Activated CD4-positive, alpha-beta memory T cell treated with anti-CD3 and anti-CD28 coated beads, Interleukin-2, amount 10 ng/mL, durations not matched to agents 7 days and 5 days (primary cell): ENCODE measurements around the gene TPMT. TPM values are rescaled to one million over a fixed set of nuclear protein-coding genes. Genes with fewer than 3 reads are reported as not detected.
"Not testable (repeated sequence)": the region's sequence is repeated elsewhere in the genome, so short reads cannot be mapped to it uniquely, and the experiment has no call there.

Experiments used
- CTCF ChIA-PET: fragments of 350-600 bp; sonication (Branson Sonifier 250); formaldehyde crosslinking; loops from one replicate; lab custom pipeline; 2021; ENCODE audit warnings: antibody characterized with exemption, inconsistent platforms; lab: Charles Lee
- POLR2A ChIA-PET: fragments of 350-600 bp; sonication (Branson Sonifier 250); formaldehyde crosslinking; loops from one replicate; lab custom pipeline; 2021; ENCODE audit warnings: antibody characterized with exemption; lab: Charles Lee
- DNase-seq: peaks from one replicate; pipeline ENCODE4 v3.0.0-alpha.2; 2020
- H3K27ac Mint-ChIP-seq: one replicate; pipeline ENCODE4 v1.8.0; 2021; ENCODE audit warnings: mild to moderate bottlenecking, mixed read lengths
- H3K27me3 Mint-ChIP-seq: one replicate; pipeline ENCODE4 v1.8.0; 2021; ENCODE audit warnings: mixed read lengths
- H3K36me3 Mint-ChIP-seq: one replicate; pipeline ENCODE4 v1.8.0; 2021; ENCODE audit warnings: low read depth, mixed read lengths
- H3K4me1 Mint-ChIP-seq: one replicate; pipeline ENCODE4 v1.8.0; 2021; ENCODE audit warnings: mixed read lengths
- H3K4me3 Mint-ChIP-seq: one replicate; pipeline ENCODE4 v1.8.0; 2021; ENCODE audit warnings: mild to moderate bottlenecking, mixed read lengths
- H3K9me3 Mint-ChIP-seq: one replicate; pipeline ENCODE4 v1.8.0; 2021; ENCODE audit warnings: mixed read lengths
- total RNA-seq, 2 experiments: library from RNA; stranded (reverse); gene quantifications; one replicate each; pipeline ENCODE4 v1.2.3, GENCODE V29; 2021

The TPMT gene
- total RNA-seq, 2 experiments from 2014 or later: 6.7 to 6.8 TPM

GRCh38 chr6:18177286-18177965 is 22.5 kb upstream of the TPMT start:
- POLR2A ChIA-PET: no interaction called here
- no peaks in the 10 kb centered on the region for H3K4me1 Mint-ChIP-seq
- H3K4me3 Mint-ChIP-seq: no peak overlapping the region
- DNase-seq: no peak
- CTCF ChIA-PET: no interaction called here
- no peaks in the 10 kb centered on the region for H3K27me3 Mint-ChIP-seq
- H3K27ac Mint-ChIP-seq: no peak overlapping the region
- peaks cover 32% of the 10 kb centered on the region for H3K36me3 Mint-ChIP-seq
- peaks cover 4% of the 10 kb centered on the region for H3K9me3 Mint-ChIP-seq

GRCh38 chr6:18176198-18176597 is 21.3 kb upstream of the TPMT start:
- H3K4me1 Mint-ChIP-seq, H3K27me3 Mint-ChIP-seq, H3K9me3 Mint-ChIP-seq, DNase-seq, POLR2A ChIA-PET, CTCF ChIA-PET, H3K4me3 Mint-ChIP-seq, H3K27ac Mint-ChIP-seq: not testable (repeated sequence)
- peaks cover 39% of the 10 kb centered on the region for H3K36me3 Mint-ChIP-seq

- H3K36me3 Mint-ChIP-seq: peaks cover 44% of the 10 kb centered on the region
- no peak overlapping the region for H3K27ac Mint-ChIP-seq
- CTCF ChIA-PET: no interaction called here
- H3K27me3 Mint-ChIP-seq: no peaks in the 10 kb centered on the region
- peaks cover 4% of the 10 kb centered on the region for H3K9me3 Mint-ChIP-seq
- no peak overlapping the region for H3K4me3 Mint-ChIP-seq
- H3K4me1 Mint-ChIP-seq: no peaks in the 10 kb centered on the region
- POLR2A ChIA-PET: no interaction called here
- no peak for DNase-seq
Measured at GRCh38 chr6:18171871-18172270, 17.0 kb upstream of the TPMT start.

GRCh38 chr6:18168264-18168663 is 13.4 kb upstream of the TPMT start:
- H3K4me3 Mint-ChIP-seq: no peak overlapping the region
- no peak for DNase-seq
- ChIA-PET POLR2A (no interaction called here), CTCF (no interaction called here)
- no peaks in the 10 kb centered on the region for H3K9me3 Mint-ChIP-seq
- peaks cover 27% of the 10 kb centered on the region for H3K36me3 Mint-ChIP-seq
- H3K4me1 Mint-ChIP-seq: no peaks in the 10 kb centered on the region
- H3K27me3 Mint-ChIP-seq: no peaks in the 10 kb centered on the region
- H3K27ac Mint-ChIP-seq: no peak overlapping the region

GRCh38 chr6:18166312-18167036 is 11.6 kb upstream of the TPMT start:
- H3K9me3 Mint-ChIP-seq: no peaks in the 10 kb centered on the region
- H3K4me3 Mint-ChIP-seq: no peak overlapping the region
- peaks cover 35% of the 10 kb centered on the region for H3K36me3 Mint-ChIP-seq
- no peaks in the 10 kb centered on the region for H3K27me3 Mint-ChIP-seq
- ChIA-PET POLR2A (no interaction called here), CTCF (no interaction called here)
- no peak overlapping the region for H3K27ac Mint-ChIP-seq
- H3K4me1 Mint-ChIP-seq: peaks cover 3% of the 10 kb centered on the region
- no peak for DNase-seq

GRCh38 chr6:18165751-18166150 is 10.9 kb upstream of the TPMT start:
- ChIA-PET POLR2A (no interaction called here), CTCF (no interaction called here)
- Mint-ChIP-seq H3K27me3 (no peaks in the 10 kb centered on the region), H3K4me1 (peaks cover 10% of the 10 kb centered on the region), H3K4me3 (no peak overlapping the region), H3K9me3 (no peaks in the 10 kb centered on the region), H3K27ac (no peak overlapping the region), H3K36me3 (peaks cover 41% of the 10 kb centered on the region)
- no peak for DNase-seq

- ChIA-PET CTCF (interaction anchor here (0.5 kb wide), 1 partner anchor 186 kb away, joined by 5 read pairs; no protein-coding TSS in a partner anchor), POLR2A (interaction anchor here (1.0 kb wide), 1 partner anchor 100 kb away, joined by 4 read pairs; no protein-coding TSS in a partner anchor)
- no peak overlapping the region for H3K27ac Mint-ChIP-seq
- peaks cover 15% of the 10 kb centered on the region for H3K4me1 Mint-ChIP-seq
- no peaks in the 10 kb centered on the region for H3K27me3 Mint-ChIP-seq
- H3K4me3 Mint-ChIP-seq: no peak overlapping the region
- no peak for DNase-seq
- no peaks in the 10 kb centered on the region for H3K9me3 Mint-ChIP-seq
- peaks cover 37% of the 10 kb centered on the region for H3K36me3 Mint-ChIP-seq
Measured at GRCh38 chr6:18162401-18162800, 7.5 kb upstream of the TPMT start.

- no peak overlapping the region for H3K4me3 Mint-ChIP-seq
- H3K27ac Mint-ChIP-seq: no peak overlapping the region
- ChIA-PET POLR2A (interaction anchor here (0.7 kb wide), 1 partner anchor 80 kb away, joined by 3 read pairs; no protein-coding TSS in a partner anchor), CTCF (no interaction called here)
- no peaks in the 10 kb centered on the region for H3K27me3 Mint-ChIP-seq
- H3K9me3 Mint-ChIP-seq: no peaks in the 10 kb centered on the region
- DNase-seq: no peak
- H3K4me1 Mint-ChIP-seq: peaks cover 16% of the 10 kb centered on the region
- H3K36me3 Mint-ChIP-seq: peaks cover 37% of the 10 kb centered on the region
Measured at GRCh38 chr6:18161431-18161830, 6.6 kb upstream of the TPMT start.

GRCh38 chr6:18160911-18161310 is 6.0 kb upstream of the TPMT start:
- peaks cover 22% of the 10 kb centered on the region for H3K4me1 Mint-ChIP-seq
- no peaks in the 10 kb centered on the region for H3K27me3 Mint-ChIP-seq
- ChIA-PET POLR2A (interaction anchor here (0.7 kb wide), 1 partner anchor 80 kb away, joined by 3 read pairs; no protein-coding TSS in a partner anchor), CTCF (interaction anchor here (0.7 kb wide), 1 partner anchor 104 kb away, joined by 3 read pairs; the partner anchor contains the start of gene DEK)
- H3K36me3 Mint-ChIP-seq: peaks cover 37% of the 10 kb centered on the region
- peak overlapping the region; percentile 22 for H3K27ac Mint-ChIP-seq
- no peak overlapping the region for H3K4me3 Mint-ChIP-seq
- no peaks in the 10 kb centered on the region for H3K9me3 Mint-ChIP-seq
- no peak for DNase-seq

- Mint-ChIP-seq H3K9me3 (no peaks in the 10 kb centered on the region), H3K27me3 (no peaks in the 10 kb centered on the region), H3K27ac (peak overlapping the region; percentile 65), H3K4me1 (peaks cover 35% of the 10 kb centered on the region), H3K36me3 (peaks cover 8% of the 10 kb centered on the region), H3K4me3 (peak overlapping the region; percentile 99)
- ChIA-PET CTCF (interaction anchor here (2.5 kb wide), 1 partner anchor 34 kb away, joined by 8 read pairs; the partner anchor contains the start of gene NHLRC1), POLR2A (interaction anchor here (0.9 to 1.8 kb wide), 6 partner anchors 8 to 449 kb away, joined by 3 to 7 read pairs (median 4); partner anchors contain the start of genes DEK and NUP153)
- peak; percentile 41 for DNase-seq
Measured at GRCh38 chr6:18155864-18156421, 1.1 kb upstream of the TPMT start.

GRCh38 chr6:18155150-18155863 is 430 bp upstream of the TPMT start, which contains the start of gene KDM1B:
KDM1B (plus strand) TSS chr6:18155422; CDS start chr6:18159896, 4,474 bp downstream.
- no peaks in the 10 kb centered on the region for H3K27me3 Mint-ChIP-seq
- DNase-seq: peak; percentile 99
- ChIA-PET CTCF (interaction anchor here (2.5 kb wide), 1 partner anchor 33 kb away, joined by 8 read pairs; the partner anchor contains the start of gene NHLRC1), POLR2A (interaction anchor here (0.9 to 1.8 kb wide), 9 partner anchors 9 to 555 kb away, joined by 3 to 7 read pairs (median 4); partner anchors contain the start of genes DEK, FAM8A1 and NUP153)
- peaks cover 6% of the 10 kb centered on the region for H3K36me3 Mint-ChIP-seq
- peaks cover 33% of the 10 kb centered on the region for H3K4me1 Mint-ChIP-seq
- H3K9me3 Mint-ChIP-seq: no peaks in the 10 kb centered on the region
- peak within 1 kb of the TSS; percentile 99 for H3K4me3 Mint-ChIP-seq
- H3K27ac Mint-ChIP-seq: peak within 1 kb of the TSS; percentile 90

GRCh38 chr6:18153311-18153703 is 1.6 kb downstream of the TPMT start:
- DNase-seq: no peak
- Mint-ChIP-seq H3K4me3 (no peak overlapping the region), H3K36me3 (no peaks in the 10 kb centered on the region), H3K9me3 (no peaks in the 10 kb centered on the region), H3K27me3 (no peaks in the 10 kb centered on the region), H3K4me1 (peaks cover 31% of the 10 kb centered on the region), H3K27ac (no peak overlapping the region)
- ChIA-PET POLR2A (interaction anchor here (1.0 kb wide), 1 partner anchor 112 kb away, joined by 3 read pairs; the partner anchor contains the start of gene DEK), CTCF (no interaction called here)
